Measurements from ENCODE around the gene INSIG1. TPM values are rescaled to one million over a fixed set of nuclear protein-coding genes. Genes with fewer than 3 reads are reported as not detected.

INSIG1 gene
- total RNA-seq, 1 experiment from 2014 or later = 54.7 TPM

DNA sequence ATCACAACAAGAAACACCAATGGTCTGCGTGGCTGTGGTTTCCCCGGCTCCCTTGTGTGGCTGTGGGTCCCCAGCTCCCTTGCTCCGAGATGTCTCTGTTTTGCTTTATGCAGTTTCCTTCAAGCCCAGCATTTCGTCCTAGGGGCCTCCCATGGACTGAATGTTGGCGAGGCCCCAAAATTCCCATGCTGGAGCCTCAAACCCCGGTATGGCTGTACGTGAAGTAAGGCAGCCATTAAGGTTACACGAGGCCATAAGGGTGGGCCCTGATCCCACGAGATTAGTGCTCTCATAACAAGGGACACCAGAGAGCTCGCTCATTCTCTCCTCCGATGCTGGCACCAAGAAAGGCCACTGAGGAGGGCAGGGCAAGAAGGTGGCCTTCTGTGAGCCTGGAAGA is 44.6 kb downstream of the INSIG1 start (continued):
- TF ChIP-seq CBX3 (IDR thresholded peaks at IDR 0.05; ENCODE audit: low read depth) = no peak
- TF ChIP-seq FOSL1 (IDR thresholded peaks at IDR 0.05; ENCODE audit: low read depth) = no peak
- no peak for TF ChIP-seq JUND (IDR thresholded peaks at IDR 0.05)

DNA sequence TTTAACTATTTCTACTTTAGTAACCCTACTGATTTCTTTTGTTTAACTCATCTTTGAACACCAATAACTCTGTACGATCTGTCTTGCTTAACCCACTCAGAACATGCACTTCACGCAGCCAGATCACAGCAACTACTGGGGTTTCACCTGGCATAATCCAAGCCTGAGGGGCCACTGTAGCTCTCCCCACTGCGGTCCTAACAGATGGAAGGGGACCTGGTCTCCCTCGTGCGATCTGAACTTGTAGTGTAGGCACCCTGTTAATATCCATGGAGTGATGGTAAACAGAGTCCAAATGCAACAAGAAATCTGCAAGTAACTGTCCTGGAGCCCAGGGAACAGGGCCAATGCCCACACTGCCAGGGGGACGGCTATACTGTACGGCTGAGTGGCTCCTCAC is 45.5 kb downstream of the INSIG1 start:
- no peak overlapping the region for H3K4me2 ChIP-seq (ENCODE audit: low read length)
- TF ChIP-seq, protein P1, sequence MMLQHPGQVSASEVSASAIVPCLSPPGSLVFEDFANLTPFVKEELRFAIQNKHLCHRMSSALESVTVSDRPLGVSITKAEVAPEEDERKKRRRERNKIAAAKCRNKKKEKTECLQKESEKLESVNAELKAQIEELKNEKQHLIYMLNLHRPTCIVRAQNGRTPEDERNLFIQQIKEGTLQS (IDR thresholded peaks at IDR 0.05) = no peak
- TF ChIP-seq EZH2phosphoT487 (IDR thresholded peaks at IDR 0.05; ENCODE audit: borderline replicate concordance) (no peak), SIN3A (IDR thresholded peaks at IDR 0.05; ENCODE audit: low read depth) (no peak), RAD21 (IDR thresholded peaks at IDR 0.05; ENCODE audit: low read depth) (no peak), EZH2 (IDR thresholded peaks at IDR 0.05) (no peak), POLR2AphosphoS5 (IDR thresholded peaks at IDR 0.05; ENCODE audit: low read depth, low read length) (no peak), CEBPB (IDR thresholded peaks at IDR 0.05; ENCODE audit: low read depth) (no peak), FOSL1 (IDR thresholded peaks at IDR 0.05; ENCODE audit: low read depth) (no peak), TCF7L2 (IDR thresholded peaks at IDR 0.05; ENCODE audit: borderline replicate concordance, extremely low read depth, insufficient read depth, insufficient read length) (no peak), ZNF274 (IDR thresholded peaks at IDR 0.05; ENCODE audit: low read depth, low read length) (no peak), SRF (IDR thresholded peaks at IDR 0.05; ENCODE audit: low read depth) (no peak)
- TF ChIP-seq, protein P2, sequence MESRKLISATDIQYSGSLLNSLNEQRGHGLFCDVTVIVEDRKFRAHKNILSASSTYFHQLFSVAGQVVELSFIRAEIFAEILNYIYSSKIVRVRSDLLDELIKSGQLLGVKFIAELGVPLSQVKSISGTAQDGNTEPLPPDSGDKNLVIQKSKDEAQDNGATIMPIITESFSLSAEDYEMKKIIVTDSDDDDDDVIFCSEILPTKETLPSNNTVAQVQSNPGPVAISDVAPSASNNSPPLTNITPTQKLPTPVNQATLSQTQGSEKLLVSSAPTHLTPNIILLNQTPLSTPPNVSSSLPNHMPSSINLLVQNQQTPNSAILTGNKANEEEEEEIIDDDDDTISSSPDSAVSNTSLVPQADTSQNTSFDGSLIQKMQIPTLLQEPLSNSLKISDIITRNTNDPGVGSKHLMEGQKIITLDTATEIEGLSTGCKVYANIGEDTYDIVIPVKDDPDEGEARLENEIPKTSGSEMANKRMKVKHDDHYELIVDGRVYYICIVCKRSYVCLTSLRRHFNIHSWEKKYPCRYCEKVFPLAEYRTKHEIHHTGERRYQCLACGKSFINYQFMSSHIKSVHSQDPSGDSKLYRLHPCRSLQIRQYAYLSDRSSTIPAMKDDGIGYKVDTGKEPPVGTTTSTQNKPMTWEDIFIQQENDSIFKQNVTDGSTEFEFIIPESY (IDR thresholded peaks at IDR 0.05; ENCODE audit: extremely low read depth, insufficient replicate concordance, low read length) = no peak
- TF ChIP-seq, protein P3, sequence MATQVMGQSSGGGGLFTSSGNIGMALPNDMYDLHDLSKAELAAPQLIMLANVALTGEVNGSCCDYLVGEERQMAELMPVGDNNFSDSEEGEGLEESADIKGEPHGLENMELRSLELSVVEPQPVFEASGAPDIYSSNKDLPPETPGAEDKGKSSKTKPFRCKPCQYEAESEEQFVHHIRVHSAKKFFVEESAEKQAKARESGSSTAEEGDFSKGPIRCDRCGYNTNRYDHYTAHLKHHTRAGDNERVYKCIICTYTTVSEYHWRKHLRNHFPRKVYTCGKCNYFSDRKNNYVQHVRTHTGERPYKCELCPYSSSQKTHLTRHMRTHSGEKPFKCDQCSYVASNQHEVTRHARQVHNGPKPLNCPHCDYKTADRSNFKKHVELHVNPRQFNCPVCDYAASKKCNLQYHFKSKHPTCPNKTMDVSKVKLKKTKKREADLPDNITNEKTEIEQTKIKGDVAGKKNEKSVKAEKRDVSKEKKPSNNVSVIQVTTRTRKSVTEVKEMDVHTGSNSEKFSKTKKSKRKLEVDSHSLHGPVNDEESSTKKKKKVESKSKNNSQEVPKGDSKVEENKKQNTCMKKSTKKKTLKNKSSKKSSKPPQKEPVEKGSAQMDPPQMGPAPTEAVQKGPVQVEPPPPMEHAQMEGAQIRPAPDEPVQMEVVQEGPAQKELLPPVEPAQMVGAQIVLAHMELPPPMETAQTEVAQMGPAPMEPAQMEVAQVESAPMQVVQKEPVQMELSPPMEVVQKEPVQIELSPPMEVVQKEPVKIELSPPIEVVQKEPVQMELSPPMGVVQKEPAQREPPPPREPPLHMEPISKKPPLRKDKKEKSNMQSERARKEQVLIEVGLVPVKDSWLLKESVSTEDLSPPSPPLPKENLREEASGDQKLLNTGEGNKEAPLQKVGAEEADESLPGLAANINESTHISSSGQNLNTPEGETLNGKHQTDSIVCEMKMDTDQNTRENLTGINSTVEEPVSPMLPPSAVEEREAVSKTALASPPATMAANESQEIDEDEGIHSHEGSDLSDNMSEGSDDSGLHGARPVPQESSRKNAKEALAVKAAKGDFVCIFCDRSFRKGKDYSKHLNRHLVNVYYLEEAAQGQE (IDR thresholded peaks at IDR 0.05; ENCODE audit: low read depth) = no peak
- H3K9me3 ChIP-seq (ENCODE audit: control insufficient read depth in 1 of 2, insufficient read depth in 1 of 2, low read depth in 1 of 2, low read length in 2 of 2) = no peaks in the 10 kb centered on the region
- H4K20me1 ChIP-seq (ENCODE audit: insufficient read depth) = no peaks in the 10 kb centered on the region
- no peak overlapping the region for H3K4me3 ChIP-seq (replicated peaks in 1 of 2; ENCODE audit: low read depth in 1 of 2, low read length in 2 of 2)
- no peak overlapping the region for H3K27ac ChIP-seq (ENCODE audit: low read depth, low read length)
- ChIA-PET RAD21 (ENCODE audit: low non-redundant PET in 1 of 2, low total read pairs in 2 of 2, uncharacterized antibody in 2 of 2, unreplicated experiment in 2 of 2) (no interaction called here), POLR2A (no interaction called here), CTCF (interaction anchor here (1.9 kb wide), 1 partner anchor 416 kb away, joined by 6 read pairs; no protein-coding TSS in a partner anchor)
- intact Hi-C loops (cut with micrococcal nuclease) = loop anchor here (10.0 kb wide), 1 partner anchor 338 kb away; the partner anchor contains the start of gene PAXIP1
- no peaks in the 10 kb centered on the region for H3K27me3 ChIP-seq (ENCODE audit: insufficient read depth, low read length)
- BruUV-seq (replicated peaks) = no TSS peak
- H3K4me1 ChIP-seq (ENCODE audit: control insufficient read depth in 1 of 2, insufficient read depth in 2 of 2, low read length in 2 of 2) = peaks cover 8 to 10% of the 10 kb centered on the region in 2 experiments; a peak in 3 of 4 replicates
- H3K79me2 ChIP-seq (ENCODE audit: insufficient read depth, low read length) = no peaks in the 10 kb centered on the region
- no peaks in the 10 kb centered on the region for H3K36me3 ChIP-seq (ENCODE audit: control insufficient read depth in 1 of 2, insufficient read depth in 2 of 2, low read length in 2 of 2)
- no peak for ATAC-seq
- H3K9me2 ChIP-seq (ENCODE audit: insufficient read depth) = no peaks in the 10 kb centered on the region
- no peak overlapping the region for H3K9ac ChIP-seq (ENCODE audit: low read length)
- no peak overlapping the region for H2AFZ ChIP-seq (ENCODE audit: low read depth, low read length, poor library complexity, severe bottlenecking)
- DNase-seq (ENCODE audit: low read depth, low spot score) = no peak

Data from HCT116 (cell line).